ENCODE results near the gene ANKH. TPM values are rescaled to one million over a fixed set of nuclear protein-coding genes. Genes with fewer than 3 reads are reported as not detected.

The ANKH gene
- total RNA-seq, 6 donors from 2014 or later: 17.2 to 66.7 (median 24.5) TPM

- Histone ChIP-seq H3K4me1 (no peaks in the 10 kb centered on the region), H3K4me3 (no peak overlapping the region), H3K36me3 (no peaks in the 10 kb centered on the region), H3K27ac (no peak overlapping the region), H3K27me3 (no peaks in the 10 kb centered on the region), H3K9me3 (no peaks in the 10 kb centered on the region)
- 91 to 93% methylated on average over 11 to 12 of the region's 12 CpGs for WGBS, 2 donors
- ATAC-seq (ENCODE audit: low FRiP score in 2 of 2) (no peak), DNase-seq (no peak)
- TF ChIP-seq CTCF (IDR thresholded peaks at IDR 0.05) (no peak), POLR2A (IDR thresholded peaks at IDR 0.05) (no peak), EP300 (IDR thresholded peaks at IDR 0.05) (no peak), POLR2AphosphoS5 (IDR thresholded peaks at IDR 0.05) (no peak)
Observed at GRCh38 chr5:14830210-14831005, 41.2 kb downstream of the ANKH start.

- no peak for DNase-seq
Observed at GRCh38 chr5:14829396-14829795, 42.2 kb downstream of the ANKH start.

GRCh38 chr5:14826714-14827113, 44.9 kb downstream of the ANKH start:
- no peak for TF ChIP-seq POLR2A (IDR thresholded peaks at IDR 0.05)
- Histone ChIP-seq H3K4me3 (no peak overlapping the region), H3K36me3 (no peaks in the 10 kb centered on the region), H3K9me3 (no peaks in the 10 kb centered on the region), H3K4me1 (no peaks in the 10 kb centered on the region), H3K27ac (no peak overlapping the region), H3K27me3 (no peaks in the 10 kb centered on the region)
- 92 to 95% methylated on average over 4 of the region's 4 CpGs for WGBS, 2 donors
- no peak for ATAC-seq (ENCODE audit: low FRiP score in 2 of 2)
- no peak for DNase-seq

More at GRCh38 chr5:14829396-14829795, 42.2 kb downstream of the ANKH start:
- Histone ChIP-seq H3K27ac (no peak overlapping the region), H3K36me3 (no peaks in the 10 kb centered on the region), H3K4me1 (no peaks in the 10 kb centered on the region), H3K4me3 (no peak overlapping the region), H3K9me3 (no peaks in the 10 kb centered on the region), H3K27me3 (no peaks in the 10 kb centered on the region)
- 79 to 90% methylated on average over 3 of the region's 3 CpGs for WGBS, 2 donors
- no peak for TF ChIP-seq POLR2AphosphoS5 (IDR thresholded peaks at IDR 0.05)
- no peak for TF ChIP-seq EP300 (IDR thresholded peaks at IDR 0.05)
- no peak for TF ChIP-seq POLR2A (IDR thresholded peaks at IDR 0.05)
- TF ChIP-seq CTCF (IDR thresholded peaks at IDR 0.05): no peak
- no peak for ATAC-seq (ENCODE audit: low FRiP score in 2 of 2)

GRCh38 chr5:14825977-14826376, 45.6 kb downstream of the ANKH start:
- WGBS, 2 donors: 95 to 97% methylated on average over 2 of the region's 2 CpGs

GRCh38 chr5:14824499-14824898, 47.1 kb downstream of the ANKH start:
- Histone ChIP-seq H3K36me3 (no peaks in the 10 kb centered on the region), H3K27me3 (no peaks in the 10 kb centered on the region), H3K4me1 (no peaks in the 10 kb centered on the region), H3K4me3 (no peak overlapping the region), H3K27ac (no peak overlapping the region), H3K9me3 (no peaks in the 10 kb centered on the region)
- no peak for ATAC-seq (ENCODE audit: low FRiP score in 2 of 2)
- TF ChIP-seq POLR2AphosphoS5 (IDR thresholded peaks at IDR 0.05) (no peak), POLR2A (IDR thresholded peaks at IDR 0.05) (no peak), EP300 (IDR thresholded peaks at IDR 0.05) (no peak), CTCF (IDR thresholded peaks at IDR 0.05) (no peak)
- DNase-seq: no peak
- WGBS, 2 donors: 91% methylated on average over 3 of the region's 3 CpGs

More at GRCh38 chr5:14825977-14826376, 45.6 kb downstream of the ANKH start:
- no peaks in the 10 kb centered on the region for H3K4me1 ChIP-seq
- H3K36me3 ChIP-seq: no peaks in the 10 kb centered on the region
- no peak for TF ChIP-seq POLR2A (IDR thresholded peaks at IDR 0.05)
- no peak for TF ChIP-seq CTCF (IDR thresholded peaks at IDR 0.05)
- TF ChIP-seq EP300 (IDR thresholded peaks at IDR 0.05): no peak
- TF ChIP-seq POLR2AphosphoS5 (IDR thresholded peaks at IDR 0.05): no peak
- no peak overlapping the region for H3K4me3 ChIP-seq
- H3K27me3 ChIP-seq: no peaks in the 10 kb centered on the region
- ATAC-seq (ENCODE audit: low FRiP score in 2 of 2): no peak
- no peak for DNase-seq
- no peak overlapping the region for H3K27ac ChIP-seq
- H3K9me3 ChIP-seq: no peaks in the 10 kb centered on the region
